GM23248 (cell line): Measurements from ENCODE around the gene CIROP. TPM values are rescaled to one million over a fixed set of nuclear protein-coding genes. Genes with fewer than 3 reads are reported as not detected.

ENCODE experiments used
- DNase-seq: peaks from one replicate; pipeline ENCODE4 v3.0.0-alpha.2; 2015
- H2AFZ ChIP-seq: fragments of 200-600 bp; sonication (generic); 2 replicates; pipeline ENCODE4 v1.6.1; 2016; ENCODE audit warnings: antibody characterized with exemption
- H3F3A ChIP-seq: fragments of 200-600 bp; sonication (generic); 2 replicates; pipeline ENCODE4 v1.6.1; 2016; ENCODE audit warnings: mild to moderate bottlenecking, antibody characterized with exemption, mixed run types; ENCODE audit not compliant: insufficient read depth
- H3K27ac ChIP-seq: fragments of 200-600 bp; sonication (generic); 2 replicates; pipeline ENCODE4 v1.5.1; 2016; ENCODE audit warnings: mild to moderate bottlenecking
- H3K27me3 ChIP-seq: fragments of 200-600 bp; sonication (generic); replicated peaks from 2 replicates; pipeline ENCODE4 v1.6.1; 2016; ENCODE audit warnings: mild to moderate bottlenecking; ENCODE audit not compliant: insufficient read depth
- H3K36me3 ChIP-seq: fragments of 200-600 bp; sonication (generic); 2 replicates; pipeline ENCODE4 v1.6.1; 2016; ENCODE audit warnings: low read depth, mild to moderate bottlenecking
- H3K4me1 ChIP-seq: fragments of 200-600 bp; sonication (generic); 2 replicates; pipeline ENCODE4 v1.6.1; 2016; ENCODE audit warnings: mild to moderate bottlenecking; ENCODE audit not compliant: insufficient read depth
- H3K4me2 ChIP-seq: fragments of 200-600 bp; sonication (generic); one replicate; pipeline ENCODE4 v1.6.1; 2016; ENCODE audit warnings: mild to moderate bottlenecking; ENCODE audit not compliant: unreplicated experiment
- H3K4me3 ChIP-seq: fragments of 200-600 bp; sonication (generic); 2 replicates; pipeline ENCODE4 v1.5.1; 2016; ENCODE audit warnings: mild to moderate bottlenecking
- H3K79me2 ChIP-seq: fragments of 200-600 bp; sonication (generic); 2 replicates; pipeline ENCODE4 v1.6.1; 2016; ENCODE audit warnings: mild to moderate bottlenecking; ENCODE audit not compliant: insufficient read depth
- H3K9ac ChIP-seq: fragments of 200-600 bp; sonication (generic); 2 replicates; pipeline ENCODE4 v1.6.1; 2016; ENCODE audit warnings: mild to moderate bottlenecking
- H3K9me2 ChIP-seq: fragments of 200-600 bp; sonication (generic); 2 replicates; pipeline ENCODE4 v1.6.1; 2016; ENCODE audit warnings: mixed run types, mild to moderate bottlenecking, moderate library complexity; ENCODE audit not compliant: insufficient read depth
- H3K9me3 ChIP-seq: fragments of 200-600 bp; sonication (generic); one replicate; pipeline ENCODE4 v1.6.1; 2017; ENCODE audit warnings: low read depth
- H4K20me1 ChIP-seq: fragments of 200-600 bp; sonication (generic); 2 replicates; pipeline ENCODE4 v1.6.0; 2016; ENCODE audit not compliant: insufficient read depth
- EZH2 ChIP-seq: fragments of 200-600 bp; sonication (generic); IDR thresholded peaks from 2 replicates; pipeline ENCODE4 v1.6.1; 2018; ENCODE audit warnings: antibody characterized with exemption, mild to moderate bottlenecking; ENCODE audit not compliant: insufficient read depth, poor library complexity, severe bottlenecking
- EZH2phosphoT487 ChIP-seq: fragments of 200-600 bp; sonication (generic); IDR thresholded peaks from 2 replicates; pipeline ENCODE4 v1.6.1; 2018; ENCODE audit warnings: antibody characterized with exemption, moderate library complexity, mild to moderate bottlenecking, low read depth; ENCODE audit not compliant: insufficient read depth
- WGBS, 2 experiments: methylation state at CpG; one replicate each; pipeline ENCODE4 v1.1.6; 2015 to 2017; ENCODE audit warnings: low lambda C conversion rate in 2 of 2, low coverage in 1 of 2; ENCODE audit errors: missing lambda C conversion rate in 2 of 2; 5-methylcytosine and 5-hydroxymethylcytosine counted together
- in situ Hi-C: fragments of 300-500 bp; cut with MboI; formaldehyde crosslinking; loops from 2 replicates; pipeline ENCODE4 v1.15.0; 2020
- polyA plus RNA-seq: library from polyadenylated mRNA; unstranded; fragments of >200 nt; fragmentation: Nextera tagmentation; extraction: Ambion mirVana; gene quantifications from 2 replicates; pipeline ENCODE4 v1.2.1, GENCODE V29; 2016
- total RNA-seq: library from RNA; depleted of rRNA; stranded (reverse); fragments of >200 nt; shearing (Covaris generic); gene quantifications from 2 replicates; pipeline ENCODE4 v1.2.3, GENCODE V29; 2014

The CIROP gene
- total and polyA plus RNA-seq, 2 experiments from 2014 or later, result not detected

DNA sequence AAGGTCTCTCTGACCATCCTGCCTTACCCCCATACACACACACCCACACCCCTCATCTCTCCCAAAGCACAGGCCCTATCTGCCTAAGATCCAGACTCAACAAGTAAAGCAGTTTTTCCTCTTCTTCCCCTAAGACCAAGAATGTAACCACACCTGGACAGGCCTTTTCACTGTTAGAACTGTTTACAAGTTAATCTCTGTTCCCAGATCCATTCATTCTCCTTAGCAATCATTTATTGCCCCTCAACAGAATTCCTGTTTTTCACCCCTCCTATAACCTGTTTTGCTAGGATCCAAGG is 1.9 kb upstream of the CIROP start:
- no peak overlapping the region for H3K27ac ChIP-seq
- H3K9me2 ChIP-seq, result no peaks in the 10 kb centered on the region
- 0 out of 2 replicates have a peak, but pooled peaks cover 4% of the 10 kb centered on the region for H3K4me1 ChIP-seq
- no peaks in the 10 kb centered on the region; the same call in 1 of the 2 replicates for H3F3A ChIP-seq
- H3K27me3 ChIP-seq, result no peaks in the 10 kb centered on the region
- no peak overlapping the region for H3K4me2 ChIP-seq
- no peaks in the 10 kb centered on the region for H3K9me3 ChIP-seq
- DNase-seq, result no peak
- no peak overlapping the region for H3K4me3 ChIP-seq
- no peak overlapping the region for H3K9ac ChIP-seq
- no peaks in the 10 kb centered on the region for H4K20me1 ChIP-seq
- no peak overlapping the region for H2AFZ ChIP-seq
- in situ Hi-C loops, result no loop called here
- no peak for TF ChIP-seq EZH2
- TF ChIP-seq EZH2phosphoT487, result no peak
- H3K36me3 ChIP-seq, result no peaks in the 10 kb centered on the region
- no peaks in the 10 kb centered on the region for H3K79me2 ChIP-seq

DNA sequence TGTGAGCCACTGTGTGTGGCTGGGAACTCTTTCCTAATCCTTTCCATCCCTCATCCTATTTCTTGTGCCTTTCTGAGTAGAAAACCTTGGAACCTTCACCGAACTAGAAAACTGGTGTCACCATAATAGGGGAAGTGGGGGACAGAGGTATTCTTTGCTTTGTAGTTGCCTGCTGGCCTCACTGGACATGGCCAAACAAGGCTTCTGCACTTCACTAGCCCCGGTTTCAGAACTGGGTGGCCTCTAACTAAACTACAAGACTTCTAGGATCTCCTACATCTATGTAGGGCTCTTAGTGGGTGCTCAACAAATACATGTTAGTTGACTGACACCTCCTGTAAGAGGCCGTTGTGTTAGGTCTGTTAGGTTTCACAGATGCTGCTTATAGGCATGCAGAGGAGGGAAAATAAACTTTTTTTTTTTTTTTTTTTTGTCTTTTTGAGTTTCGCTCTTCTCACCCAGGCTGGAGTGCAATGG is 597 bp upstream of the CIROP start:
- WGBS, 2 experiments, result 90 to 96% methylated on average over 4 of the region's 4 CpGs
- H2AFZ ChIP-seq, result no peak overlapping the region
- H3K9me2 ChIP-seq, result no peaks in the 10 kb centered on the region
- no peak overlapping the region for H3K4me3 ChIP-seq
- H4K20me1 ChIP-seq, result no peaks in the 10 kb centered on the region
- DNase-seq, result no peak
- H3K36me3 ChIP-seq, result no peaks in the 10 kb centered on the region
- H3K27ac ChIP-seq, result no peak overlapping the region
- H3K4me1 ChIP-seq, result 0 out of 2 replicates have a peak, but pooled peaks cover 4% of the 10 kb centered on the region
- H3K4me2 ChIP-seq, result no peak overlapping the region
- H3K79me2 ChIP-seq, result 0 out of 2 replicates have a peak, but pooled peaks cover 2% of the 10 kb centered on the region
- TF ChIP-seq EZH2phosphoT487 (no peak), EZH2 (no peak)
- in situ Hi-C loops, result no loop called here
- no peak overlapping the region for H3K9ac ChIP-seq
- no peaks in the 10 kb centered on the region for H3K9me3 ChIP-seq
- H3F3A ChIP-seq, result peaks cover 9% of the 10 kb centered on the region
- no peaks in the 10 kb centered on the region for H3K27me3 ChIP-seq

DNA sequence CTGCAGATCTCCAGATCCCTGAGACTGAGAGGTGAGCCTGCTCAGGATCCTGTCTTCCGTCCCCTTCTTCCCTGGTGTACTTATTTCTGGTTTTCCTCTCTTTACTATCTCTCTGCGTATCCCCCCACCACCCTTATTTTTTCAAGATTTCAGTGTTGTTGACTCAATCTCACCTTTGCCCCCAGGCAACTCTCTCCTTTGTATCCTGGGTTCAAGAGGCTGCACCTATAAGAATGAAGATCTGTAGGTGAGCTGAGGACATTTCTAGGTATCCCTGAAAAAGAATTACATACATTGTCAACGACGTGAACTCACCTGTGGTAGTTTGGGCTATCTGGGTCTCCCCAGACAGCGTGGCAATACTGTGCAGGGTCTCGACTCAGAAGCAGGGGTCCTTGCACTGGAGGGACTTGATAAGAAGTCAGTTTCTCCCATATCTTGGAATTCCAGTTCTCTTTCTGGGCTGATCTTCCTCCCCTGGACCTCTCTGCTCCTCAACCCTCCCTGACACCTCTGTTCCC is 659 bp downstream of the CIROP start:
- Histone ChIP-seq H2AFZ (no peak overlapping the region), H3K9me2 (no peaks in the 10 kb centered on the region), H3K27ac (no peak overlapping the region), H3K36me3 (no peaks in the 10 kb centered on the region), H3K27me3 (no peaks in the 10 kb centered on the region), H3F3A (peaks cover 14% of the 10 kb centered on the region), H3K9ac (no peak overlapping the region), H3K4me1 (0 out of 2 replicates have a peak, but pooled peaks cover 4% of the 10 kb centered on the region), H4K20me1 (0 out of 2 replicates have a peak, but pooled peaks cover under 1% of the 10 kb centered on the region), H3K4me2 (no peak overlapping the region), H3K9me3 (no peaks in the 10 kb centered on the region), H3K4me3 (no peak overlapping the region), H3K79me2 (peaks cover 15% of the 10 kb centered on the region)
- in situ Hi-C loops, result no loop called here
- 81% methylated on average over 6 of the region's 6 CpGs for WGBS, 2 experiments
- DNase-seq, result no peak
- no peak for TF ChIP-seq EZH2
- no peak for TF ChIP-seq EZH2phosphoT487

DNA sequence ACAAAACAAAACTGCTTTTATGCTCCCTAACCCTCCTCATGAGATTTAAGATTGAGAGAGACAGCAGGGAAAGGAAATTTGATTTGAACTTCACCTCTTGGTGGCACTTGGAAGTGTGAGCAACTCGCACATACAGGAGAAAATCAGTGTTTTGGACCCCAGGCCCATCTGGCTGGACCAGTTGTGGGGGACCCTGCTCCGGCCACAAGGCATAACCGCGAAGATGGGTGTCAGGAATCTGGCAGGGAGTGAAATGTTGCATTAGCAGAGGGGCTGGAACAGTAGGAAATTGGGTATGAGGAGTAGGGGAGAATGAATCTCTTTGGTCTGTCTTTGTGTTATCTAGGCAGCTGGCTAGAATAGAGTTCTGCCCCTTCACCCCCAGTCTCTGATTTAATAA is 1.2 kb downstream of the CIROP start:
- in situ Hi-C loops, result no loop called here
- H4K20me1 ChIP-seq, result 0 out of 2 replicates have a peak, but pooled peaks cover 6% of the 10 kb centered on the region
- no peak overlapping the region for H3K9ac ChIP-seq
- no peak overlapping the region for H2AFZ ChIP-seq
- H3K4me3 ChIP-seq, result no peak overlapping the region
- no peak overlapping the region for H3K27ac ChIP-seq
- WGBS, 2 experiments, result 83 to 89% methylated on average over 4 of the region's 4 CpGs
- H3K79me2 ChIP-seq, result peaks cover 20% of the 10 kb centered on the region
- no peak overlapping the region for H3K4me2 ChIP-seq
- H3K4me1 ChIP-seq, result 0 out of 2 replicates have a peak, but pooled peaks cover 4% of the 10 kb centered on the region
- TF ChIP-seq EZH2 (no peak), EZH2phosphoT487 (no peak)
- H3K27me3 ChIP-seq, result no peaks in the 10 kb centered on the region
- no peak for DNase-seq
- no peaks in the 10 kb centered on the region for H3K9me3 ChIP-seq
- peaks cover 14% of the 10 kb centered on the region for H3F3A ChIP-seq
- H3K36me3 ChIP-seq, result peaks cover 4% of the 10 kb centered on the region; the same call in 1 of the 2 replicates
- no peaks in the 10 kb centered on the region for H3K9me2 ChIP-seq

DNA sequence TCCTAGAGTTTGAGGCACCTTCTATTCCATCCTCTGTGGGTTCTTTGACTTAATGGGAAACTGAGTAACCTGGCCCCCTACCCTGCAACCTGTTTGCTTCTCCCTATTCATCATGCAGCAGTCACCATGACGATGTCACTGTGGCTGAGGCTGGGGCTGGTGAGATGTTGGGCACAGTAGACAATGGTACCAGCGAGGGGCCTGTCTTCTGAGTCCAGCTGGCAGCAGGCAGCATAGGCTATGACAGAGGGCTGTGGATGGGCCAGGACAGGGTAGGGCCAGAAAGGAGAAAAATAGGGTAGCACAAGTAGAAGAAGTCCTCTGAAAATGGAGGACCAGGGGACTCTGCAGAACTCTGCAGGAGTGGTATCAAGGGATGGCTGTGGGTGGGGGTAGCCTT is 2.0 kb downstream of the CIROP start:
- Histone ChIP-seq H3K4me1 (peaks cover 5% of the 10 kb centered on the region; the same call in 1 of the 2 replicates), H3K9ac (no peak overlapping the region), H3K9me3 (no peaks in the 10 kb centered on the region), H3K27me3 (no peaks in the 10 kb centered on the region), H3K4me2 (no peak overlapping the region), H3F3A (peaks cover 14% of the 10 kb centered on the region), H2AFZ (no peak overlapping the region), H3K4me3 (no peak overlapping the region), H4K20me1 (peaks cover 13% of the 10 kb centered on the region; the same call in 1 of the 2 replicates), H3K36me3 (peaks cover 12% of the 10 kb centered on the region; the same call in 1 of the 2 replicates), H3K27ac (no peak overlapping the region), H3K79me2 (peaks cover 28% of the 10 kb centered on the region), H3K9me2 (no peaks in the 10 kb centered on the region)
- in situ Hi-C loops, result no loop called here
- DNase-seq, result no peak
- TF ChIP-seq EZH2, result no peak
- no peak for TF ChIP-seq EZH2phosphoT487
- 90 to 98% methylated on average over 2 of the region's 2 CpGs for WGBS, 2 experiments
